BE2C (cell line): Measurements from ENCODE around the gene UBE2O.
A peak's percentile ranks its signal among the peaks of the same experiment; 100 is the strongest.

Experiments
- DNase-seq: peaks from one replicate; pipeline ENCODE4 v3.0.0-alpha.2; 2020
- H3K27me3 ChIP-seq: fragments of 250-450 bp; sonication (Bioruptor Pico); 2 replicates; pipeline ENCODE4 v1.5.1; 2020; ENCODE audit warnings: mild to moderate bottlenecking
- H3K36me3 ChIP-seq: fragments of 250-450 bp; sonication (Bioruptor Pico); 2 replicates; pipeline ENCODE4 v1.5.1; 2020; ENCODE audit warnings: mild to moderate bottlenecking
- H3K4me1 ChIP-seq: fragments of 250-450 bp; sonication (Bioruptor Pico); 2 replicates; pipeline ENCODE4 v1.5.1; 2020
- H3K4me3 ChIP-seq: 2 replicates; pipeline ENCODE4 v1.5.1; 2011; ENCODE audit warnings: low read depth, low read length
- H3K9me3 ChIP-seq: fragments of 250-450 bp; sonication (Bioruptor Pico); 2 replicates; pipeline ENCODE4 v1.5.1; 2020
- TF ChIP-seq, protein P1 (sequence below): IDR thresholded peaks from 2 replicates; pipeline ENCODE4 v1.5.1; 2012; ENCODE audit warnings: mild to moderate bottlenecking, low read depth, low read length

UBE2O gene

DNA sequence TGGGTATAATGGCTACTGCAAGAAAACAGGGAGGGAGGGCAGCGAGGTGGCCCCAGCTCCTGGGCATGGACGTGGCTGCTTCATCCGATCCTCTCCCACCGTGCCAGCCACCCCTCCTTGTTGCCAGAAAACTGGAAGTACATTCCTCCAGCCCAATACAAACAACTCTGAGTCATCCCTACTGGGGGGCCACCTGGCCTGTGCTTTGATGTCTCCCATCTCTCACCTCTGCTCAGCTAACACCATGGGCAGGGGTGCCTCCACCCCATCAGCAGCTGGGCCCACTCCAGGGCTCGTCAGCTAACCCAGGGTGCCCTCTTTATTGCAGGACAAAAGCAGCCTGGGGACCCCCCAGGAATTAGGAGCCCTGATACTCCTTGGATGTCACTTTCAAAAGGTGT is 46.3 kb upstream of the UBE2O start:
- Histone ChIP-seq H3K9me3 (no peaks in the 10 kb centered on the region), H3K36me3 (no peaks in the 10 kb centered on the region), H3K4me3 (no peak overlapping the region), H3K27me3 (no peaks in the 10 kb centered on the region), H3K4me1 (peaks cover 16% of the 10 kb centered on the region)
- TF ChIP-seq, protein P1, sequence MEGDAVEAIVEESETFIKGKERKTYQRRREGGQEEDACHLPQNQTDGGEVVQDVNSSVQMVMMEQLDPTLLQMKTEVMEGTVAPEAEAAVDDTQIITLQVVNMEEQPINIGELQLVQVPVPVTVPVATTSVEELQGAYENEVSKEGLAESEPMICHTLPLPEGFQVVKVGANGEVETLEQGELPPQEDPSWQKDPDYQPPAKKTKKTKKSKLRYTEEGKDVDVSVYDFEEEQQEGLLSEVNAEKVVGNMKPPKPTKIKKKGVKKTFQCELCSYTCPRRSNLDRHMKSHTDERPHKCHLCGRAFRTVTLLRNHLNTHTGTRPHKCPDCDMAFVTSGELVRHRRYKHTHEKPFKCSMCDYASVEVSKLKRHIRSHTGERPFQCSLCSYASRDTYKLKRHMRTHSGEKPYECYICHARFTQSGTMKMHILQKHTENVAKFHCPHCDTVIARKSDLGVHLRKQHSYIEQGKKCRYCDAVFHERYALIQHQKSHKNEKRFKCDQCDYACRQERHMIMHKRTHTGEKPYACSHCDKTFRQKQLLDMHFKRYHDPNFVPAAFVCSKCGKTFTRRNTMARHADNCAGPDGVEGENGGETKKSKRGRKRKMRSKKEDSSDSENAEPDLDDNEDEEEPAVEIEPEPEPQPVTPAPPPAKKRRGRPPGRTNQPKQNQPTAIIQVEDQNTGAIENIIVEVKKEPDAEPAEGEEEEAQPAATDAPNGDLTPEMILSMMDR: no peak
- no peak for DNase-seq

- H3K9me3 ChIP-seq: no peaks in the 10 kb centered on the region
- DNase-seq: no peak
Measured at GRCh38 chr17:76498876-76499251, 45.9 kb upstream of the UBE2O start.

DNA sequence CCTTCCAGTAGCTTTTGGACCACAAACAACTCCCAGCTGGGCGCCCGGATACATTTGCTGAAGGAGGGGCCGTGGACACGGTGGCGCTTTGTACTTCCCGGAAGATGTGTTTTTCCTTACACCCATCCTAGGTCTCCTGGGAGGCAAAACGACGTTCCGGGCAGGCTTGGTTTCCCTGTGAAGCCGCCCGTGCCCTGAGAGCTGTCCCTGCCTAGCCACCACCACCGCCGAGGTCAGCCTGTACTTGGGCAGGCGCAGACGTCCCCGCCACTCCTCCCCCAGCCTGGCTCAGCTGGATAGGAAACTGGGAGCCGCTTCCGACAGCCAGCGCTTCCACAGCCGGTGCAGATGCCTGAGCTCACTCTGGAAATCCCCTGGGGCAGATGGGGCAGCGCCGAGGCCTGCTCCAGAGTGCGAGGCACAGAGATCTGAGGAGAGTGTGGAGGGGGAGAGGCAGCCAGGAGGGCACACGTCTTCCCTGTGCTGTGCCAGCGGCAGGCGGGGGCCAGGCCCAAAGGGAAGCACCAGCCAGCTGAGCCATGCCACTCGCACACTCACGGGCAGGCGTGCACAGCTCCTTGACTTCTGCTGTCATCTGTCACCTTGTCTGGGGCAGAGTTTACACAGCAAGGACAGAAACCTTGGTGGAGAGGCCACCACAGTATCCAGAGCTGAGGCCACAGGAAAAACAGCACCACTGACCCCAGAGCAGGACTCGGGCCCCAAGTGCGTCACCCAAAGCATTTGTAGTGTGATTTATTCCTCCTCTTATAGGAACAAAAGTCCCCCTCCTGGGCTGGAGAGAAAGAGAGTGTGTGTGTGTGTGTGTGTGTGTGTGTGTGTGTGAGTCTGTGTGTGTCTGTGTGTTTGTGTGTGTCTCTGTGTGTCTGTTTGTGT is 45.3 kb upstream of the UBE2O start:
- TF ChIP-seq, protein P1: no peak
- DNase-seq: peak; percentile 97
- H3K27me3 ChIP-seq: no peaks in the 10 kb centered on the region
- peaks cover 16% of the 10 kb centered on the region for H3K4me1 ChIP-seq
- no peaks in the 10 kb centered on the region for H3K36me3 ChIP-seq
- H3K4me3 ChIP-seq: peak overlapping the region; percentile 50
- no peaks in the 10 kb centered on the region for H3K9me3 ChIP-seq

More at GRCh38 chr17:76498876-76499251, 45.9 kb upstream of the UBE2O start:
- peaks cover 16% of the 10 kb centered on the region for H3K4me1 ChIP-seq
- TF ChIP-seq, protein P1: no peak
- H3K36me3 ChIP-seq: no peaks in the 10 kb centered on the region
- no peaks in the 10 kb centered on the region for H3K27me3 ChIP-seq
- H3K4me3 ChIP-seq: no peak overlapping the region

DNA sequence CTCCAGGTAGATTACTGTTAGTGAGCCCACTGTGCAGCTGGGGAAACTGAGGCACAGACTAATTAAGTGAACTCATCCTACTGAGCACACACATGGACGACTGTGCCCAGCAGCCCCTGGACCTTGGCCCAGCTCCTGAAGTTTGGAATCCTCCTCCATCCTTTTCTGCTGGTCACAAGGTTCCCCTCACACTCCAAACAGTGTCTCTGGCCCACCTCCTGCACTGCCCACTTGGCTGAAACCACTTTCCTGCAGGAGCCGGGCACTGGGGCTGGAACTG is 44.7 kb upstream of the UBE2O start:
- H3K4me3 ChIP-seq: peak overlapping the region; percentile 50
- H3K36me3 ChIP-seq: no peaks in the 10 kb centered on the region
- H3K27me3 ChIP-seq: no peaks in the 10 kb centered on the region
- TF ChIP-seq, protein P1: no peak
- H3K9me3 ChIP-seq: no peaks in the 10 kb centered on the region
- peaks cover 16% of the 10 kb centered on the region for H3K4me1 ChIP-seq
- no peak for DNase-seq

DNA sequence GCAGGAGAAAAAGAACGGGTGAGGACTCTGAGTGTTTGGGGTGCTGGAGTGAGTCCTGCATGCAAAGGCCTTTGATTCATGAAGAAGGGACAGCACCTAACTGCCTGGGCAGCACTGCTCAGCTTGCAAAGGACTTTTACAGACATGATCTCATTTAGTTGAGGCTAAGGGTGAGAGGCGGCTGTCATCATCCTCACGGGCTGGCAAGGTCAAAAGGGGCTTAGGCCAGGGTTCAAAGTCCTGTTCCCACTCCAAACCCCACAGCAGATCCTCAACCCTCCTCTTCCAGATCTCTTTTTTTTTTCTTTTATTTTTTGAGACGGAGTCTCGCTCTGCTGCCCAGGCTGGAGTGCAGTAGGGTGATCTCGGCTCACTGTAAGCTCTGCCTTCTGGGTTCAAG is 43.5 kb upstream of the UBE2O start:
- peaks cover 16% of the 10 kb centered on the region for H3K4me1 ChIP-seq
- H3K4me3 ChIP-seq: no peak overlapping the region
- no peaks in the 10 kb centered on the region for H3K27me3 ChIP-seq
- TF ChIP-seq, protein P1: no peak
- no peak for DNase-seq
- no peaks in the 10 kb centered on the region for H3K9me3 ChIP-seq
- no peaks in the 10 kb centered on the region for H3K36me3 ChIP-seq

DNA sequence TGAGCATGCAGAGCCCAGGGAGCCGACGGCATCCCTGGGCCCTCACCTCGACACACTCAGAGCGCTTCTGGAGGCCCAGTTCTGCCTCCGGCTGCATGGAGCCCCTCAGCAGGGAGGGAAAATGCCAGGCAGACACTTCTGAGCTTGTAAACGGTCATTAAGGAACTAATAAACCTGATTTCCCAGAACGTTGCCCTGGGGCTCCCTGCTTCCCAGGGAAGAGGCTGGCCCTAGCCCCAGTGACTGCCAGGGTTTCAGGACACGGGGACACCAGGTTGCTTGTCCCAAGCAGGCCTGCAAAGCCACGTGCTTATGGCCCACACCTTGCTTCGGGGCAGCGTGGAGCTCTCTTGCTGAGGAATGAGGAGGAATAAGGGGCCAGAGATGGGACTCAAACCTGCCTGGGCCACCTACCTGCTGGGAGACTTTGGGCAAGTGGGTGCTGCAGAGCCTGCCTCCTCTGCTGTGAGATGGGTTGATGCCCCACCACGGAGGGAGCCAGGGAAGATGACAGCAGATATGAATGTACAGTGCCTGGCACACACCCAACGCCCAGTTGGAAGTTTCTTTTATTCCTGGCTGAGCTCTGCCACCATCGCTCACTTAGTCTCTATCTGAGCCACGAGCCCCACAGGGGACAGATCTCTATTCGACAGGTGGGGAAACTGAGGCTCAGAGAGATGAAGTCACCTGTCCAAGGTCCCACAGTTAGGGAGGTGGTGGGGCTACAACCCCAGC is 42.9 kb upstream of the UBE2O start:
- Histone ChIP-seq H3K9me3 (no peaks in the 10 kb centered on the region), H3K4me1 (peaks cover 16% of the 10 kb centered on the region), H3K36me3 (no peaks in the 10 kb centered on the region), H3K27me3 (no peaks in the 10 kb centered on the region), H3K4me3 (no peak overlapping the region)
- no peak for DNase-seq
- TF ChIP-seq, protein P1: no peak
